GM19467 (cell line): ENCODE results near the gene VPS4A.

Experiments used
- ATAC-seq: cut with Tn5 transposase; IDR thresholded peaks from one replicate; pipeline ENCODE4 v1.9.1; 2021; ENCODE audit warnings: mild to moderate bottlenecking, moderate library complexity; ENCODE audit not compliant: unreplicated experiment

Gene VPS4A

DNA sequence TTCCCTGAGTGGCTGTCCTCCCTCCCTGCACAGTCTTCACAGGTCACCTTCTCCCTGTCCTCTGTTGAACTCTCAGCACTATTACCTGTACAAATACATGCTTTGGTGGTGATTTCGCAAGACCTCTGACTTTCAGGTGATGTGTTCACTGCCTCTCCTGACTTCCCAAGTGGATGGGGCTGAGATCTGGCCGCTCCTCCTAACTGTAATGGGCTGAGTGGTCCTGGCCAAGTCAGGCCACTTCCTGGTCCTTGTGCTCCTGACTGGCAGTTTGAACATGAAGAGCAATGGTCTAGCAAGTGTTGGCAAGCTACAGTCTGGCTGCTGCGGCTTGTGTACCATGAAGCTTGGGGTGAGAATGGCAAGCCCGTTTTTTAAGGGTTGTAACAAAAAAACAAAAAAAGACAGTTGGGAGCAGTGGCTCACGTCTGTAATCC, 52.1 kb downstream of the VPS4A start:
- no peak for ATAC-seq

DNA sequence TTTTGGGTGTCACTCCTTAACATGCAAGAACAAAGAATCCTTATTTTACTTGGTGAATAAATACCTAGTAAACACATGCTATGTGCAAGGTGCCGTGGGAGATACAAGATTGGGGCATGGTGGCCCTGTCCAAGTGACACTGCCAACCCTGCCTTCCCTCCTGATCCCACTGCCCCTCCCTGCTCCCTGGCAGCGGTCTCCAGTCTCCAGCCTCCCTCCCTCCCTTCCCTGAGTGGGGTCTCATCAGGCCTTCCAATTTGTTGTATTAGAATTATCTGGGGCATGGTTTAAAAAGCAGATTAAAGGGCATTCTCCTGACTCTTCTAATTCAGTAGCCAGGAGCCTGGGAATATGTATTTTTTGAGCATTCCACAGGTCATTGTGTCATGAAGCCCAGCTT, 52.9 kb downstream of the VPS4A start:
- ATAC-seq = no peak

DNA sequence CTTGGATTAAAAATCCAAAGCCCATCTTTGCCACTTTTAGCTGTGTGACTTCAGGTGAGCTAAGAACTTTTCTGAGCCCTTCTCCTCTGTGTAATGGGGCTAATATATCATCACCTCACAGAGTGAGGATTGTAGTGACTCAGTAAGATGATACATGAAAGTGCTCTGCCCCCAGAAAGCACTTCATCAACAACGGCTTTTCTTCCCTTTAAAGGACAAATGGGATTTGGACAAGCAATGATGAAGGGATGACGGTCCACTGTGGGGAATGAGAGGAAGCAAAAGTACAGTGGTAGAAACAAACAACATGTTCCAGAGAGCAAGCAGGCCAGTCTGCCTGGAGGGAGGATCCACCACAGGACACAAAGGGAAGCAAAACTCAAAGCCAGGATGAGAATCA, 54.8 kb downstream of the VPS4A start:
- no peak for ATAC-seq

DNA sequence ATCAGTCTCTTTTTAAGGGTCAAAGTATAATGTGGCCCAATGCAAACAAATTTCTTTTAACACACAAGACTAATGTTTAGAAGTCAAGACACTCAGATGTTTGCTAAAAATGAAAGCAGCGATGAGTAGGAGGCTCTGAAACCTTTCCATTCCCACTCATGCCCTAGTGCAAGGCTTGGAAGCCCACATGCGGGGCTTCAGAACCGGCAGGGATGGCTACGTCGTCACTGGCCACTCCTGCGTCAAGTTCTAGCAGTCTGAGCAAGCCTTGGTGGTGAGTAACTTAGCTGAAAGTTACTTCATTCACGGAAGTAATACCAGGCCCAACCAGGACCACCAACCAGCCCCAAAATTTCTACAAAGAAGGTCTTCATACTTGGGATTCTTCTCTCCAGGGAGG, 55.3 kb downstream of the VPS4A start:
- ATAC-seq = no peak

DNA sequence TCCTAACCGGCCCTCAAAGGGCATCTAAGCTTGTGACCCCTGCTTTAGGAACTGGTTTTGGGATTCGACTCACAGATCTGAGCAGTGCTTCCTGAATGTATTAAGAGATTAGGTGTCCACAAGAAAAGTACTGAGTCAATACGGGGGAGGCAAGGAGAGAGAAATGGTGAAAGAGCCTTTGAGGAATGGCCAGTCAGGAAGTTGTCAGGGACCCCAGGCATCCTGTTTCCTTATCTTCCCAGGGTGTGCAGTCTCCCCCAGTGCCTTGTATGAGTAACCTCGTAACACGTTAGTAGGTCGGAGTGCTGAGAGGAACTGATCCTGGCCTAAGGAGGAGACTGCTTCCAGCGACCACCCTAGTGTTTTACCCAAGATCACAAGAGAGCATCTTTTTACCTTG, 56.8 kb downstream of the VPS4A start:
- ATAC-seq = no peak

DNA sequence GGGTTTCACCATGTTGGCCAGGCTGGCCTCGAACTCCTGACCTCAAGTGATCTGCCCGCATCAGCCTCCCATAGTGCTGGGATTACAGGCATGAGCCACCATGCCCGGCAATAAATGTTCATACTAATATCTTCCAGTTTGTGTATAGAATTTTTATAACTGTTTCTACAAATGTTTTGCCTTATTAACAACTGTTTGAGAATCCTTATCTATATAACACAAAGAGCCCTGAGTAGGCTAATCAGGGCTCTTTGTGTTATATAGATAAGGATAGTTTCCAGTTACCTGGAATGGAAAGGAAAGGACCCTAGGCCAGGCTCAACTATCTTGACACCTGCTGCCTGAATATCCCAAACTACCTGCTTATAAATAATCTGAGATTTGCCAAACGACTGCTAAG, 57.7 kb downstream of the VPS4A start:
- no peak for ATAC-seq

DNA sequence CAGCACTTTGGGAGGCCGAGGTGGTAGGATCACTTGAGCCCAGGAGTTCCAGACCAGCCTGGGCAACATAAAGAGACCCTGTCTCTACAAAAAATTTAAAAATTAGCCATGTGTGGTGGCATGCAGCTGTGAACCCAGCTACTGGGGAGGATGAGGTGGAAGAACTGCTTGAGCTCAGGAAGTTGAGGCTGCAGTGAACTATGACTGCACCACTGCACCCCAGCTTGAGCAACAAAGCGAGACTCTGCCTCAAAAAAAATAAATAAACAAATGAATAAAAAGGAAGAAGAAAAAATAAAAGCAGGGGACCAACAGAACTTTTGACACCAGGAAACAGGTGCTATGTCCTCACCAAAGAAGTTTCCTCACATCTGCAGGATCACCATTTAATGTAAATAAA, 60.4 kb downstream of the VPS4A start:
- ATAC-seq = no peak

DNA sequence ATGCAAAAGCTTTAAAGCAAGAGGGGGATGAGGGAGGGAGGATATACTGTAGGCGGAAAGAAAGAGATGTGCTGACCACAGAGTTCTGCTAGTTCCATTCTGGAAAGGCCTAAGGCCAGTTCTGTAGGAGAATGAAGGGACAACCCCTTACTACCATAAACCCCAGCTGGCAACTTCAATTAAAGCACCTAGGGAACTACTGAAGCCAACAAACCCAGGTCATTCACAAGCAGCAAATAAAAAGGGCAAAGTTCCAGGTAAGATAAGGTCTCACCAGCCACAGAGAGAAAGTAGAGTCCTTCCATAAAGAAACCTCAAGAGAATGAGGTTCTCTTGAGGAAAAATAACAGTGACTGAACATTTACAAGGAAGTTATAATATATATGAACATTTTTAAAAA, 61.9 kb downstream of the VPS4A start:
- ATAC-seq = no peak
